Fibroblast of skin of right biceps (primary cell): Measurements from ENCODE around the gene COL6A2.
A peak's percentile ranks its signal among the peaks of the same experiment; 100 is the strongest.
"Not testable (repeated sequence)": the region's sequence is repeated elsewhere in the genome, so short reads cannot be mapped to it uniquely, and the experiment has no call there.

Experiments used
- DNase-seq: peaks from one replicate; pipeline ENCODE4 v3.0.0-alpha.2; 2013

The COL6A2 gene

DNA sequence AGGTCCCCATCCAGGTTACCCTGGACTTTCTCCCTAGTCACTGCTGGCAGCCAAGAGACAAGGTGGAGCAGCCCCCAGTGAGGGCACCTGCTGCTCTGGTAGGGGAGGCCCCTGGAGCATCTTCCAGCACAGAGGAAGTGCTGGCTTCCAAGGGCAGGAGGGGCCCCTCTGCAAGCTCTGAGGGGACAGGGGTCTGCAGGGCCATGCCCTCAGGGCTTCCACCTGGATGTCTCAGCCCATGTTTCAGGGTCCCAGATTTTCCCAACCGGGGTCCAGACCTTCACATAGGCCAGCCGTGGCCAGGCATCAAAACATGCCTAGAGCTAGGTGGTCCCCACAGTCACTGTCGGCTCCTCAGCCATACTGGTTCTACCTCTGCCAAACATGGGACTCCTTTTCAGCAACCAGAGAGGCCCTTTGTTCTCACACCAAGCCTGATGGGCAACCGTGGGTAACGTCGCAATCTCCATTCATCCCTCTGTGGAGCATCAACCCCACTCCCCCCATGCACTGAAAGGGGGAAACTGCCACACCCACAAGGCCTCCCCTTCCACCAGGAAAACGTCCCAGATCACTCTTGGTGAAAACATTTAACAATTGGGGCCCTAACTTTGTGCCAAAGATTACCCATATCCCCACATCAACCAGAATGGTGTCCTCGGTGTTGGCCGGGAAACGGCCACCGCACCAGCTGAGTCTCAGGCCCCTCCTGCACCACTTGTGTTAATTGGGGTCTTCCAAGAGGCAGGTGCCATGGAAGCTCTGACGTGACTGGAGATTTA lies 1.9 kb upstream of the COL6A2 start:
- DNase-seq: no peak

DNA sequence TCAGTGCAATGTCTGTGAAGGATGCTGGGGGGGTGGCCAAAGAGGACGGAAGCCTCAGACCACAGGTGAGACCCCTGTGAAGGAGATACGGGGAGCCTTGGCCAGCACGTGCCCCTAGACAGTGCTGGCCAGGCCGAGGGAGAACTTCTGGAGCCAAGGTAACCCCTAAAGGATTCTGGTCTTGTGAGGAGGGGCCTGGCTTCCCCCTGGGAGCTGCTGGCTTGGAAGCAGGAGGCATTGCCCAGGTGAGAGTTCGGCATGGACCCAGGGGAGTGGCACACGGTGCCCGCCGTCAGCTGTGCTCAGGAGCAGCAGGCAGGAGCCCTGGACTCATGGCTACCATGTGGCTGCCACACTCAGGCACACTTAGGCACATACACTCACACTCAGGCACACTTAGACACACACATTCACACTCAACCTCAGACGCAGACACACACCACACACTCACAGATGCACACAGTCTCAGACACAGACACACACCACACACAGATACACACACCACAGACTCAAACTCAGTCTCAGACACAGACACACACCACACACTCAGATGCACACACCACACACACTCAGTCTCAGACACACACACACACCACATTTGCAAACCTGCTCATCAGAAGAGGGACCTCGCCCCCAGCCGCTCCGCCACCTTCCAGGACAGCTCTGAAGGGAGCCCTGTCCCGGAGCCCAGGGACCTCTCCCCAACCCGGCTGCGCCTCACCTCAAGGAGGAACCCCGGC lies 1.1 kb upstream of the COL6A2 start:
- DNase-seq: no peak

- peak; percentile 46 for DNase-seq
These were observed 610 bp downstream of the COL6A2 start for GRCh38 chr21:46098303-46099141.

DNA sequence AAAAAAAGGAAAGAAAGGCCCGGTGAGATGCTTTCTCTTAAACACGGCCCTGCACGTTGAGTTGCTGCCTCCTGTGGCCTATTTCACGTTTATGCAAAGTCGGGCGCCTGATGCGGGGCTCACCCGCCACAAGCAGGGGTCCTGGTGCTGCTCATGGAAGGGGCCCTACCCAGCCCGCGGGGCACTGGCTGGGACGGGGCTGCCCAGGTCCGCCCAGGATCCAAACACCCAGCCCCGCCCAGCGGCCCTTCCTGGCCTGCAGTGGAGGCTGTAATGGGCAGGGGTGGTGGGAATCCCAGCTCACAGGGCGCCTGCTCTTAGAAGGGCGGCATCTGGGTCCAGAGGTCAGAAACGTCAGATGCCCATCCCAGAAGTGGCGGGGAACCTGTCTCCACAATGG lies 1.6 kb downstream of the COL6A2 start:
- DNase-seq: peak; percentile 52

- no peak for DNase-seq
These were observed 2.1 kb downstream of the COL6A2 start for GRCh38 chr21:46100020-46100419.

DNA sequence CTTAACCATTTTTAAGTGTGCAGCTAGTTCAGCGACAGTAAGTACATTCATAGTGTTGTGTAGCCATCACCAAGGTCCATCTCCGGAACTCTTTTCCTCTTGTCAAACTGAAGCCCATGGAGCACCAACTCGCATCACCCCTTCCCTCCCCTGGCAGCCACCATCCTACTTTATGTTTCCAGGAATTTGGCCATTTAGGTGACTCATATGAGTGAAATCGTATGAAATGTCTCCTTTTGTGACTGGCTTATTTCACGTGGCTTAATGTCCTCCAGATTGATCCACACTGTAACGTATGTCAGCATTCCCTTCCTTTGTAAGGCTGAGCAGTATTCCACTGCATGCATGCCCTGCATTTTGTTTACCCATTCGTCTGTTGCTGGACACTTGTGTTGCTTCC lies 2.5 kb downstream of the COL6A2 start:
- peak; percentile 88 for DNase-seq

DNA sequence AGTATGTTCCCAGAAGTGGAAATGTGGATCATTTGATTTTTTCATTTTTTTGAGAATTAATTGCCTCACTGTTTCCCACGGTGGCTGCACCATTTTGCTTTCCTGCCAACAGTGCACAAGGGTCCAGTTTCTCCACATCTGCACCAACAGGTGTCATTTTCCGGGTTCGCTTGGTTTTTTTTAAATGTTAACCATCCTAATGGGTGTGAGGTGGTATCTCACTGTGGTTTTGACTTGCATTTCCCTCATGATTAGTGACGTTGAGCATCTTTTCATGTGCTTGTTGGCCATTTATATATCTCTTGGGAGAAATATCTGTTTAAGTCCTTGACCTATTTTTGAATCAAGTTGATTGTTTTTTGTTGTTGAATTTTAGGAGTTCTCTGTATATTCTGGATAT lies 3.0 kb downstream of the COL6A2 start:
- DNase-seq: no peak

DNA sequence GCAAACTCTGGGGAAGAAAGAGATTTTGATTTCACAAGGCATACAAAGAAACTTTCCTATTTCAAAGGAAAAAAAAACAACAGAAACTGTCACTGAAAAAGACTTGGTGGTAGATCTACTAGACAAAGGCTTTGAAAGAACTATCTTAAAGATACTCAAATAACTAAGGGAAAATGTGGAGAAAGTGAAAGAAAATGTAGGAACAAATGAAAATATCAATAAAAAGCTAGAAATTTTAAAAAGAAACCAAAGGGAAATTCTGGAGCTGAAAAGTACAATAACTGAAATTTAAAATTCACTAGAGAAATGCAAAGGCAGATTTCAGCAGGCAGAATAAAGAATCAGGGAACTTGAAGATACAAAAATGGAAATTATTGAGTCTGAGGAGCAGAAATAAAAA lies 6.2 kb downstream of the COL6A2 start:
- DNase-seq: no peak

DNA sequence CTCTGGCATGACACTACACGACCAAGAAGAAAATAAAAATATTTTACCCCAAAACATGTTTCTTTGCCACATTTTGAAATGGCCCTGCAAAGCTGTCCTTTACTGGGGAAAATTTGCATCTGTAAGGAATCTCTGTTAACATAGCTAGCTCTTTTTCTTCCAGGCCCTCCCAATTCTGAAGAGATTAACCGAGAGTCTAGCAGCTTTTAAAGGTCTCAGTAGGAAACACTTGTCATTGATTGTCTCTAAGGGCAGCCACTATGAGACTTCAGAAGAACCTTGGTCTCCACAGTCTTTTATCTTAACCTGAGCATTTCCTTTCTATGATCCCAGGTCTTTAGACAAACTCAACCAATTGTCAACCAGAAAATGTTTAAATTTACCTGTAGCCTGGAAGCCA lies 9.5 kb downstream of the COL6A2 start:
- not testable (repeated sequence) for DNase-seq

GRCh38 chr21:46108827-46109312 lies 11.0 kb downstream of the COL6A2 start:
- DNase-seq: no peak

DNA sequence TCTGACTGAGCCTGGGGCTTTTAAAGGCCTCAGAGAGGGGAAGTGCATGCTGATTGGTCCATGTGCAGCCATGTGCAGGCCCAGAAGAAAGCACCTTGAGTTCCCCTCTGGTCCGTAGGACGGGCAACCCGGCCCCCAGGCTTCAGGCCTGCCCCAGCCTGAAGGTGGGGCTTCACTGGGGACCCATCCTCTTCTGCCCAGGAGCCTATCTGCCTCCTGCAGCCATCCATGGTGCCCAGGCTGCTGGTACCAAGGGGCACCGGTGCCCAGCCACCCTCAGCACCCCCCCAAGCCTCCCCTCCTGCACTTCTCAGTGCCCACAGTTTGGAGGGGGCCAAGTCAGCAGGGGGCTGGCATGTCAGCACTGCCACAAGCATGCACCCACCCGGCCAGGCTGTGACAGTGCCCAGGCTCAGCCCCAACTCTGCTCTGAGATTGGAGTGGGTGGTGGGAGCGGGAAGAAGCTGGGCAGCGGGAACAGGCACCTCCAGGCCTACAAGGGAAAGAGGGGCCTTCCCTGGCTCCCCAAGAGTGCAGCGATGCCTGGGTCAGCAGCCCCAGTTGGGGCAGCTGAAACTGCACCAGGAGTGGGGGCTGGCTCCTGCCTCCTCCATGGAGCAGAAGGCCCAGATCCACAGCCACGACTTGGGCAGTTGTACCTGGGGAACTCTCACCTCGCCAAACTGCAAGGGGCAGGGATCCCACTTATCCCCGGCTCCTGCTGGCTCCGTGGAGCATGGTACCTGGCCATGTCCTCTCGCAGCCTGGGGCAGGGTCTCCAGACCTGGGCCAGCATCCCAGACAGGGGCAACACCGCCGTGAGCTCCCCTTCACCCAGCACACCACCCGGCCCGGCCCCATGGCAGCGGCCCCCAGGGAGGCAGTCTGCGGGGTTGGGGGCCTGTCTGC lies 11.7 kb downstream of the COL6A2 start:
- no peak for DNase-seq

GRCh38 chr21:46110499-46111192 lies 12.7 kb downstream of the COL6A2 start:
- DNase-seq: no peak

DNA sequence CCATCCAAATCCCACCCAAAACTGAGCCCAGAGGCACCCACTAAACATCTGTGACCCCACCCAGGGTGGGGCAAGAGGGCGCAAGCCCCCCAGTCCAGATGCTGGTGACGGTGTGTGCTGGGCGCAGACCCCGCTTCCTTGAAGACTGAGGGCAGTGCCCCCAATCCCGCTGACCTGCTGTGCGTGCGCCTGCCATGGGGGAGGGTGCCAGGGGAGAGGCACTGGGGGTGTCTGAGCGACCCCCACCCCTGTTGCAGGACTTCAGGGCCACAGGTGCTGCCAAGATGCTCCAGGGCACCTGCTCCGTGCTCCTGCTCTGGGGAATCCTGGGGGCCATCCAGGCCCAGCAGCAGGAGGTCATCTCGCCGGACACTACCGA lies 13.3 kb downstream of the COL6A2 start:
- no peak for DNase-seq

GRCh38 chr21:46111857-46112724 lies 14.2 kb downstream of the COL6A2 start:
- DNase-seq: no peak

DNA sequence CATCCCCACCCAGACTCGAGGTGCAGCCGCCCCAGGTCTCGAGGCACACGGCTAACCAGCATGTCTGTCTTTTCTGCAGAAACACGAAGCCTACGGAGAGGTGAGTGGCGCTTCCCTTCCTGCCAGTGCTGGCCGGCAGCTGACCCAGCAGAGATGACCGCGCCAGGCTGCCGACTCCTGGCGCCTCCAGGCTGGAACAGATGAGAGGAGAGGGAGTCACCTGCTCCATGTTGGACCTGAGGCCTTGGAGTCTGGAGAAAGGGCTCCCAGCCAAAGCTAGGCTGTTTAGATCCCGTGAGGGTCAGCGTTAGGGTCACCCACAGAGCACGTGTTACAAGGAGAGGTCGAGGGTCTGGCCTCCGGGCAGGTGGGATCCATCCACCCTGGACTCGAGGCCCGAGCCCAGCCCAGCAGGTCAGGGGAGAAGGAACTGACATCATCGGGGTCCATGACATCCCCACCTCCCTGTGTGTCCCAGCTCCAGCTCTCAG lies 14.9 kb downstream of the COL6A2 start:
- no peak for DNase-seq

DNA sequence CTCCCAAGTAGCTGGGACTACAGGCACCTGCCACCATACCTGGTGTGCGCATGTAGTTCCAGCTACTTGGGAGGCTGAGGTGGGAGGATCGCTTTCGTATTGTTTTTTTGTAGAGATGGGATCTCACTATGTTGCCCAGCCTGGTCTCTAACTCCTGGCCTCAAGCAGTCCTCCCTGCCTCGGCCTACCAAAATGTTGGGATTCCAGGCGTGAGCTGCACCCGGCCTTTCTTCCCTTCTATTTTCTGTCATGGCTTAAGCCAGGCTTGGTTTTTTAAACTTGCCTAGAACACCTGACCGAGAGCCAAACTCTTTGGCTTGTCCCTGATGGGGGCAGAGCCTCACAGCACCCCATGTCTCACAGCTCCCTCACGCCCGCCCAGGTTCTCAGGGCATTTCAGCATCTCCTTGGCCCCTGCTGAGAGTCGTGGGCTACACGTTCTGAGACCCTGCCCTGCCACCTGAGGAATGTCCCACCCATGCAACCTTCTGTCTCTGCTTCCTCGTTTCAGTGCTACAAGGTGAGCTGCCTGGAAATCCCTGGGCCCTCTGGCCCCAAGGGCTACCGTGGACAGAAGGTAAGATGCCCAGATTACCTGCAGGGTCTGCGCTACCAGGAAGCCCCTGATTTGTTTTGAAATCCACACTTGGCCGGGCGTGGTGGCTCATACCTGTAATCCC lies 15.7 kb downstream of the COL6A2 start:
- DNase-seq: no peak

GRCh38 chr21:46114963-46115362 lies 17.1 kb downstream of the COL6A2 start:
- no peak for DNase-seq

- DNase-seq: no peak
These were observed 17.7 kb downstream of the COL6A2 start for GRCh38 chr21:46115441-46116188.

DNA sequence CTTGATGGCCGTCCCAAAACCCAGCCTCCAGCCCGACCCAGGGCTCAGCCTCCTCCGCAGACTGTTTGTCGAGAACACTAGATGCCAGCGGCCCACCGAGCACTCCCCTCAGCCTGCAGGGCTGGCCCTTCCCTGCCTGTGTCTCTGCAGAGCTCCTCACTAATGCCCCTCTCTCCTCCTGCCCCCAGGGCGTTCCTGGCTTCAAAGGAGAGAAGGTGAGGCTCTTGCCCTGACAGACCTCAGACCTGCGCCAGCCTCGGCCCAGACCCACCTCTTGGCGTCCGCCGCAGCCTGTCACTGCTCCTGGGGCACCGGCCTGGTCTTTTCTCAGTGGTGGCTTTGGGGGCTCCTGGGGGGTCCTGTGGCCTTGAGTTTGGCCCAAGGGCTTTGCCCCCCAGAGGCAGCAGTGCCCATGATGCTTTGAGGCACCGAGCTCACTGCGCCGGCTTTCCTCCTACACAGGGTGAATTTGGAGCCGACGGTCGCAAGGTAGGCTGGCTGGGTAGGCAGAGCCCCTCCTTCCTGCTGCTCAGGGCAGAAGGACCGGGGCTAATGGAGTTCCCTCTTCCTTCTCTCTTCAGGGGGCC lies 18.4 kb downstream of the COL6A2 start:
- DNase-seq: no peak
